Body of pancreas (tissue), 4 donors: ENCODE results near the gene PTGFRN.

Experiments used
- CTCF ChIP-seq, 7 experiments: fragments of 450-650 bp in 4 of 7; fragments of 200-600 bp in 3 of 7; sonication (generic) in 3 of 7; IDR thresholded peaks; one replicate each; pipeline ENCODE4 v1.5.1; 2016 to 2019; ENCODE audit warnings: antibody characterized with exemption in 7 of 7
- POLR2A ChIP-seq, 3 donors: fragments of 450-650 bp; IDR thresholded peaks; one replicate each; pipeline ENCODE4 v1.6.1; 2016; ENCODE audit warnings: antibody characterized with exemption in 3 of 3, mild to moderate bottlenecking in 2 of 3

- TF ChIP-seq CTCF (IDR thresholded peaks at IDR 0.05), result no peak
- TF ChIP-seq POLR2A (IDR thresholded peaks at IDR 0.05), result no peak
Measured at GRCh38 chr1:116916533-116917445, 7.1 kb downstream of the PTGFRN start.
